RWPE1 (cell line): ENCODE measurements around the gene SELENOW.

Experiments
- CTCF ChIA-PET: fragments of 350-600 bp; sonication (Branson Sonifier 250); formaldehyde crosslinking; extraction: SDS; loops from one replicate; lab custom pipeline; 2021; lab: Yijun Ruan, JAX
- POLR2A ChIA-PET: fragments of 400-600 bp; formaldehyde crosslinking; extraction: SDS; loops from one replicate; lab custom pipeline; 2020; ENCODE audit warnings: antibody characterized with exemption; ENCODE audit not compliant: low non-redundant PET; lab: Yijun Ruan, JAX
- DNase-seq: peaks from one replicate; pipeline ENCODE4 v3.0.0; 2012; ENCODE audit warnings: low spot score
- H3K27ac ChIP-seq: fragments of 450-650 bp; 2 replicates; pipeline ENCODE4 v1.5.1; 2017
- CTCF ChIP-seq: fragments of 450-650 bp; conservative IDR thresholded peaks from 2 replicates; pipeline ENCODE4 v1.5.1; 2017; ENCODE audit warnings: low read depth, mild to moderate bottlenecking

The SELENOW gene

DNA sequence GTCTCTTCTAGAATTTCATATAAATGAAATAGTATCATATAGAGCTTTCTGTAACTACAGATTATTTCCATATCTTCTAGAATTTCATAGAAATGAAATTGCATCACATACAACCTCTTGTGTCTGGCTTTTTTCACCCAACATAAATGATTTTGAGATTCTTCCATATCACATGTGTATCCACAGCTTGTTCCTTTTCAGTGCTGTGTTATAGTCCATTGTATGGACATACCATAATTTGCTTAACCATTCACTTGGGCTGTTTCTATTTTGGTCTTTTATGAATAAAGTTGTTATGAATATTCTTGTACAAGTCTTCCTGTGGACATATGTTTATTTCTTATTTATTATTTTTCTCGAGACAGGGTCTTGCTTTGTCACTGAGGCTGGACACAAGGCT lies 14.1 kb downstream of the SELENOW start:
- H3K27ac ChIP-seq = no peak overlapping the region
- POLR2A ChIA-PET = no interaction called here
- DNase-seq = no peak
- CTCF ChIA-PET = interaction anchor here (0.6 kb wide), 1 partner anchor 64 kb away, joined by 3 read pairs; no protein-coding TSS in a partner anchor
- no peak for TF ChIP-seq CTCF

- TF ChIP-seq CTCF = no peak
- DNase-seq = no peak
- H3K27ac ChIP-seq = no peak overlapping the region
- ChIA-PET POLR2A (no interaction called here), CTCF (interaction anchor here (0.8 kb wide), 2 partner anchors 82 to 359 kb away, joined by 3 to 5 read pairs; partner anchors contain the start of gene EHD2)
Observed at GRCh38 chr19:47794526-47794925, 16.0 kb downstream of the SELENOW start.

DNA sequence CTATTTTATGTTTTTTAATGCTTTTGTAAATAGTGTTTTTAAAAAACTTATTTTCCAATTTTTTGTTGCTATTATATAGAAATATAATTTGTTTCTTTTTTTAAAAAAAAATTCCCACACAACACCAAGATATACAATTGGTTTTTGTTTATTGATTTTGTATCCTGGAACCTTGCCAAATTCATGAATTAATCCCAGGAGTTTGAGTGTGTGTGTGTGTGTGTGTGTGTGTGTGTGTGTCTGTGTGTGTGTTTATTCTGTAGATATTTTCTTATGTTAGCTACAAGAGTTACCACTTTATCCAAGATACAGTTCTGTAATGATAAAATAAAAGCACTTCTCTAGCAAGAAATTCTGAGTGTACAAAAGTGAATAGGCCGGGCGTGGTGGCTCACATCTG lies 18.3 kb downstream of the SELENOW start:
- H3K27ac ChIP-seq = no peak overlapping the region
- TF ChIP-seq CTCF = no peak
- ChIA-PET CTCF (interaction anchor here (0.6 kb wide), 1 partner anchor 56 kb away, joined by 4 read pairs; no protein-coding TSS in a partner anchor), POLR2A (no interaction called here)
- no peak for DNase-seq

DNA sequence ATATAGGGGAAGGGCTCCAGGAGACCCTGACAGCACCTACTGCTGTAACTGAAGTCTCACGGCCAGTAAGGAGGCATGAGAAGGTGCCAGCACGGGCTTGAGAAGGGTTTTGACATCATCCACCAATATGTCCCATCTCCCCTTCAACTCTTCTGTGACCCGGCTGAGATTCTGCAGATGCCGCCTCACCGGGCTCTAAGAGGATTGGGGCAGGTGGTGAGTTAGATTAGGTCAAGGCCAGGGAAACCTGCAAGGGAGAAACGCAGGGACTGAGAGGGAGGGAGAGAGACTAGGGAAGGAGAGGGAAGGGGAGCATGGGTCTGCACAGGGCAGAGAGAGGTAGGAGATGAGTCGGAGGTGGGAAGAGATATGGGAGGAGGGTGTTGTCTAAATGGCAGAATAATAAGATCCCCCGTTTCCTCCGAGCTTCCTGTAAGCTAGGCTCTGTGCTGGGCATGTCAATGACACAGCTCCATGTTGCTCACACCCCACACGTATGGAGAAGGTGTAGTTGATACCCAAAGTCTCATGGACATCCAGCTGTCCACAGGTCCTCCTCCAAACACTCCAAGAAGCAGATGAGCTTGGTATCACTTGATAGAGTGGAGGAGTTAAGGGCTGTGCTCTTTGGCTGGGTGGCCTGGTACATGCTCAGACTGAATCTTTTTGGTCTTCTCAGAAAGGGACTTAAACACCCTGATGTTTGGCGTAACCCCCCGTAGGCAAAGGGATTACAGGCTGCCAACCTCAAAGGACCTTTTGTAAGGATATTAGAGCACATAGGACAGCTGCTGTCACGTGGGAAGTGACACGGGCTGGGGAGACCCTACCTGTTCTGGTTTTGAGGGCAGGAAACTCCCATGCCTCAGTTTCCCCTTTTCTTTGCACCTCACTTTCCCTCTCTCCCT lies 19.7 kb downstream of the SELENOW start:
- ChIA-PET CTCF (interaction anchor here (0.5 to 0.6 kb wide), 2 partner anchors 42 to 197 kb away, joined by 3 to 7 read pairs; no protein-coding TSS in a partner anchor), POLR2A (interaction anchor here (0.6 kb wide), 1 partner anchor 21 kb away, joined by 3 read pairs; no protein-coding TSS in a partner anchor)
- DNase-seq = no peak
- H3K27ac ChIP-seq = no peak overlapping the region
- no peak for TF ChIP-seq CTCF

GRCh38 chr19:47798904-47799266 lies 20.4 kb downstream of the SELENOW start:
- POLR2A ChIA-PET = no interaction called here
- TF ChIP-seq CTCF = no peak
- DNase-seq = no peak
- no peak overlapping the region for H3K27ac ChIP-seq
- CTCF ChIA-PET = no interaction called here

DNA sequence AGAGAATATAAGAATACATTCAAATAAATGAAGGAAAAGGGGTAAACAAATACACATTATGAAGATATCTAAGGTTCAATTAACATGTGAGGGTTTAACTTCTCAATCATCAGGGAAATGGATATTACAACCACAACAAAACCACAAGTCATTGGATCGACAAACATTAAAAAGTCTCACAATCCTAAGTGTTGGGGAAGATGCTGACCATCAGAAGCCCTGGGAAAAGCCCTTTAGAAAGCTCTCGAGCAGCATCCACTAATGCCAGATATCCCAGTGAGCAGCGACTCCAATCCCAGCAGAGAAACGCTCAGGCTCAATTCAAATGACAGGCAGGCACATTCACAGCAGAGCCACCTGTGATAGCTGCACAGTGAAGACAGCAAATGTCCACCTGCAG lies 22.8 kb downstream of the SELENOW start:
- no peak for DNase-seq
- H3K27ac ChIP-seq = no peak overlapping the region
- CTCF ChIA-PET = no interaction called here
- TF ChIP-seq CTCF = no peak
- POLR2A ChIA-PET = no interaction called here
